NCI-H1092 treated with DMSO at 0.1 percent for 48 hours (cell line): ENCODE data around the gene YOD1.

Source experiments
- DNase-seq: peaks from one replicate; lab custom pipeline; 2025; lab: John Stamatoyannopoulos, UW

YOD1 gene

DNA sequence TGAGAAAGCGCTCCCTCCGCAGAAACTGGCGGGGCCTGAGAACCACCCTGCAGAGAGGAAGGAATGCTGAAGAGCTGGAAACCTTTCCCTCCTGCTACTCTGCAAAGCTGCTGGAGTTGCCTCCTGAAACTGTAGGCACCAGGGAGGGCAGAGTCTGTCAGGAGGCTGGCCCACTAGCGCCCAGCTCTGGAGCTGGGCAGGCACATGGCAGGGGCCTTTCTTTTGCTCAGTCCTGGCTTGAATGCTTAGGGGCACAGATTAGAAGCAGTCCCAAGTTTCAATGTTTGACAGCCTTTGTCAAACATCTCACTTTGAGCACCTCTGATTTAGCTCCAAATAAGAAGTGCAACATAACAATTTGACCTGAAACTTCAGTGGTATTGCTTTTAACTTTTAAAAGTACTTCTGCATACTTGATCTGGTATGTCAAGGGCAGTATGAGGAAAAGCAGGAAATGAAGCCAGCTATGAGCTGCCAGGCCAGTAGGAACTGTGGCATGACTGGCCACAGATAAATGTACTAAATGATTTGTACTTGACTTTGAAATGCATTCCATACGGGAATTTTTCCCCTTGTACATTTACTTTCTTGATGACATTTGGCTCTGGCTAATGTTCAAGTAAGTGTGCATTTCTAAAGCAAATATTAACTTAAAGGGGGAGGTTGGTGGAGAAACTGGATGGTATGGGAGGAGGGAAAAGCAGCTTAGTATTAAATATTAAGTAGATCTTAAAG, 25.7 kb downstream of the YOD1 start:
- DNase-seq = no peak

DNA sequence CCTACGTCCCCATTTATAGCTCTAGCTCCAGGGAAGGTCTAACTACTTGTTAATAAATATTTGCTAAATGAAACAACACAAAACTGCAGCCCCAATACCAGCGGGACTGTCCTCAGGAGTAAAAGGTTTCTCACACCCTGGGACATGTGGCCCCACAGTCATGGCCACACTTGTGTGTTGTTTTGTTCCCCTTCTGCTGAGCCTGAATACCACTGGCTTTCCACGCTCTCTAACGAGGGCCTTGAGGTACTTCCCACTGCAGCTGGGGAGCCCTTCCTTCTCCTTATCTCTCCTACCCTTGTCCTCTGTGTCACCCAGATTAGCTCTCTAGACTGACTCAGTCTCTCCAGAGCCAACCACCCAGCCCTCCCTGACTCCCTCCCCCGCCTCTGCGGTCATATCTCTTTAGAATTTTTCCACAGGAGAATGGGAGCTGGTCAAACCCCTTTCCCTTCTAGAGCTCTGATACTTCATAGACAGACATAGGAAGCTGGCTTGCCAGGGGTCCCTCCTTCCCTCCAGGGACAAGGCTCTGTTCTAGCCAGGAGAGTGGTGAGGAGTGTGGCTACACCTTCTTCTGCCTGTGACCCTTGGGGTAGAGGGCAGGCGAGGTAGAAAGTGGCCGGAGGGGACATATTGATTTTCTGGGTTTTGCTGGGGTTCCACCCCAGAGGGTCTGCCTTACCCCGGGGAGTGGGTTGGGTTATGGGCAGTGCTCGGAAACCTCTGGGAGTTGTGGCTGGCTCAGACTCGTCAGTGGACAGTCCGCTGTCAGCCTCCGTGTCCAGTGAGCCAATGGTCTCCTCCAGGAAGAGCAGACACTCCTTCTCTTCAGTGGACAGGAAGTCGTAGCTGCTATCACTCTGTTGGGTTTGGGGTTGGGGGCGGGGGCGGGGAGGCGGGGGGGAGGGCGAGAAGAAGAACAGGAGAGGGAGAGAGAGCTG, 26.5 kb downstream of the YOD1 start:
- no peak for DNase-seq

GRCh38 chr1:207022996-207023679, 27.9 kb downstream of the YOD1 start:
- no peak for DNase-seq

GRCh38 chr1:207021876-207022596, 29.0 kb downstream of the YOD1 start:
- no peak for DNase-seq

GRCh38 chr1:207021139-207021861, 29.7 kb downstream of the YOD1 start:
- DNase-seq = no peak

- no peak for DNase-seq
Measured at GRCh38 chr1:207020709-207021107, 30.3 kb downstream of the YOD1 start.

DNA sequence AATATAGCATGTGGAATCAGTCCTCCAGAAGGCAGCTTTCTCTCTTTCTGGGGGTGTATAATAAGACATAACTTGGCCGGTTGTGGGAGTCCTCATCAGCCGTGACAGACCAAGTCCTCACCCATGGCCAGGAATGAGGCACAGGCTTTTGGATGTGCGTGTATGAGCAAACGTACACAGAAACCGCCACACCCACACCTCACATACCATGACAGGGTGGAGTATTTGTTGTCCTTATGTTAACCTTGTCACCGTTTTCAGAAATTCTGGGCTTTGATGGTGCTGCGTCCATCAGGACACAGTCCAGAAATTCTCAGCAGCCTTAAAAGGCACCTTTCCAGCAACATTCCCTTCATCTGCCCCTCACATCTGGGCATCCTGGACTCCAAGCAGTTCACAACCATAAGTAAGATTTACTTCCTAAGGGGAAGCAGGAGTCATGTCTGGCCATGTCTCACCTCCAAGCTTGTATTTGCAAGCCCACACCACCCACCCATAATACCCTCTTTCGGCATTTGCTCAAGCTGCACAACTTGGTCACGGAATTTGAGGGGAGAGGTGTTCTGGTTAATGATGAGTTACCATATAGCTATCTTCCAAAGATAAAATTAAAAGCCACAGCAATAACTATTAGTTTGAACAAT, 30.8 kb downstream of the YOD1 start:
- DNase-seq = no peak

DNA sequence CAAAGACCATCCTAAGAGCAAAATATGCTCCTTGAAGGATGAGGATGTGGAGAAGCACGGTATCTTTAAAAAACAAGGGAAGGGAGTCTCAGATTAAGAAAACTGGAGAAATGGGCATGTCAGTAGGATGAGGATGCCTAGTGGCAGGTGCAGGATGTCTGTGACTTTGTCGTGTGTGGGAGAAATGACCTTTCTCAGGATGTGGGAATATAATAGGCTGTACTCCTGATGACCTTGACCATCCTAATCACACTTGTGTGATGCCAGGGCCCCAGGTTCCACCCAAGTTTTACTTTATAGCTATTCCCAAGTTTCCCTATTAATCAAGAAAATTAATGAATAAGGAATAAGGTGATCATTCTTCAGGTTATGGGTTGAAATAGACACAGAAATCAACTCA, 31.3 kb downstream of the YOD1 start:
- no peak for DNase-seq

- no peak for DNase-seq
Measured at GRCh38 chr1:207019161-207019560, 31.8 kb downstream of the YOD1 start.

DNA sequence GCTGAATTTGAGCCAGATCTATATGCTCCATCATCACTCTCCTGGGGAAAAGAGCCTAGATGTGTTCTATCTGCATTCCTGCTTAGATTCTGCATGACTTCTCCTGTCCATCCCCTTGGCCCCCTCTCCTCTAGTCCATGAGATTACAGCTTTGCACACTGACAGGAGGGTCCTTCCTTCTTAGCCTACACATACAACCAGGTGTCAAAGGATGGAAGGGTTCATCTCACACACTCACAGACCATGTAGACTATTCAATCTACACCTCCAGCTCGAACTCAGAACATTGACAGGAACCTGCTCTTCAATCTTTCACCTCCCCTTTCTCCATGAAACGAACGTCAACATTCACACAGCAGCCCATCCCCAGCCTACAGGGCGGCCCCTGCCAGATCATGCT, 32.3 kb downstream of the YOD1 start:
- no peak for DNase-seq

DNA sequence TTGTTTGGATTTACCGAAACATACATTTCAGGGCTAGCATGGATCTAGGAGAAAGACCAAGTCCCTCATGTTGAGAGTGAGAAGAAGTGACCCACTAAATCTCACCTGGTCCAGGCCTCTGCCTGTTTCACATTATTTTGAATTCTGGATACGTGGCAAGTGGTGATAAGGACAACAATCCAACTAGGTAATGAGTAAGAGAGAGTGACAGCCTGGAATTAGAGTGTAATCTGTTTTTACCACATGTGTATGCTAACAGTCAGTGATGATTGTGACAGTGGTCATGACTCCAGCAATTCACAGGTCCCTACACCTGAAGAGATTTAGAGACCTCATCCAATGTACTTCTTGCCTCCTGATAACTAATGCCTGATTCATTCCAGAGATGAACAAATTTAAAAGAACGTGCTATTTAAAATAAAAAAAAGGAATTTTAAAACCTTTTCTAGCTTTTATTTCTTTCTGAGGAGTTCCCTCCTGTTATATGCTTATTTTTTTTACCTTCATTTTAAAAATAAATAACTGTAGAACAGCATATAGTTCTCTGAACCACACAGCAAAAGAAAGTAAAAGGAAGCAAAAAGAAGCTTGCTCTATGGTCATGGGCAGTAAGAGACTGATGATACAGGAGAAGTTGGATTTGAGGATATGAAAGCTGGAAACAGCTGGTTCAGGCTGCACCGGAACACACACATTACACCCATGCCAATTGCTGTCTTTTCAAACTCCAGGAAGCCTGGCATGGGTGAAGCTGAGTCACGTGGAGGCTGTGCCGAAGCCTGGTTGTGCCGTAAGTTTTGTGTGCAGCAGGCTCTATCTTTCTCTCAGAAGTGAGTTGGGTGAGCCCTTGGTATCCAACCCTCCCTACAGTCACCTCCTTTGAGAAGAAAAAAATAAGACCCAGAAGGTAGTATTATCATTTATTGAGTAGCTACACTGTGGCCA, 33.1 kb downstream of the YOD1 start:
- DNase-seq = no peak

- no peak for DNase-seq
Measured at GRCh38 chr1:207015791-207016190, 35.2 kb downstream of the YOD1 start.

DNA sequence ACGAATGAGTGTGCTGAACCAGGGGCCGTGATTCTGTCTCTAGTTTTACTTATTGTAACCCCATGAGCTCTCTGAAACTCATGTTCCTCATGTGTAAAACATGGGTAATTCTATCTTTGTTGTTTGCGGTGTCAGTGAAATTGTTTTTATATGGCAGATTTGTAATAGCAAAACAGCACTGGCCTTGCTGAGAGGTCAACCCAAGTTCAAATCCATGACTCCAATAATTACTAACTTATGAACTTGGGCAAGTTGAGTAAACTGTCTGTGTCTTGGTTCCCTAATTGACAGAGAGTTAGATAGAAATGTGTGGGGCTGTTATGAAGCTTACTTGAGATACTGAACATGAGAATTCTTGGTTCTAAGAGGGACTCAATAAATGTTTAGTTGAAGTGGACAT, 36.3 kb downstream of the YOD1 start:
- DNase-seq = no peak

GRCh38 chr1:207013321-207014085, 37.5 kb downstream of the YOD1 start:
- DNase-seq = no peak

- DNase-seq = no peak
Measured at GRCh38 chr1:207010726-207011125, 40.3 kb downstream of the YOD1 start.

DNA sequence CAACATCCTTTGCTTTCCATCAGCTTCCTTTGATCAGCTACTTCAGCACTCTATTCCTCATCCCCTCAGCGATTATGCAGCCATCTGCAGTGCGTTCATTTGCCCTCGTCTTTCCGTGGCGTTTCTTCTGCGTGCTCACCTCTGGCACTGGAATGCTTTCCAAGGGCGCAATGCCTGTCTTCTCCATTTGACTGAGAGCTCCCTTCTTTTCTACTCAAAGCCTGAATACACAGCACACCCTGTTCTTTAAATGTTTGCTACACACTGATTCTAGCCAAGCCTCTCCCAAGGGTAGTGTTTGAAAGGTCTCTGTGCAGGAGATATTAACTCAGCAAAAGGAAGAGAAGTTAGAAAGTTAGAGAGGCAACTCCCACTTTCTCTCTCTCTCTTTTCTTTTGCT, 41.1 kb downstream of the YOD1 start:
- no peak for DNase-seq

DNA sequence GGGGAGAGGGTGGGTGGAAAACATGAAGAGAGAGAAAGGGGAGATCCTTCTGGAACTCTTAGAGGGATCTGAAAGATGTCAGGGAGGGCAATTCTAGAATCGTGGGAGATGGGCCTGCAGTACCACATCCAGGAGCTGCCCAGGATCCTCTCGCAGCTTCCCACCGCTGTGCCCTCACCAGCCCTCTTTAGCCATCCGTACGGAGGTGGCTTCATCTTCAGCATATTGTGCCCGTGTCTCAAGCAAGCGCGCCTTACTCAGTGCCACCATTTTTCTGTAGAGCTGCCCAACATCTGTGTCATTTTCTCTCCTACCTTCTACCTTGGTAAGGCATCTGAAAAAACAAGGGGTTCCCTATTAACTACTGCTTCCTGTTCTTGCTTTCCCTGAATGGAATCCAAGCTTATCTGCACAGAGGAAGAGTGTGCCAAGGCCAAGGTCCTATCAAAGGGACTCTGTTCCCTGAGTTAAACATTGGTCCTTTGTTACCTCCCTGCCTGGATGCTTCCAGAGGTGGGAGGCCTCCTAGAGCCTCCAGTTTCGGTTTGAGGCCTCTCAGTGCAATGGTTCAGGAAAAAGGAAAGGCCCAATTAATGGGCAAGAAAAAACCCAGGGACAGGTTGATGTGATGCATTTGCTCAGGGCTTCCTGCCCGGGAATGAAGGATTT, 41.7 kb downstream of the YOD1 start:
- DNase-seq = no peak

DNA sequence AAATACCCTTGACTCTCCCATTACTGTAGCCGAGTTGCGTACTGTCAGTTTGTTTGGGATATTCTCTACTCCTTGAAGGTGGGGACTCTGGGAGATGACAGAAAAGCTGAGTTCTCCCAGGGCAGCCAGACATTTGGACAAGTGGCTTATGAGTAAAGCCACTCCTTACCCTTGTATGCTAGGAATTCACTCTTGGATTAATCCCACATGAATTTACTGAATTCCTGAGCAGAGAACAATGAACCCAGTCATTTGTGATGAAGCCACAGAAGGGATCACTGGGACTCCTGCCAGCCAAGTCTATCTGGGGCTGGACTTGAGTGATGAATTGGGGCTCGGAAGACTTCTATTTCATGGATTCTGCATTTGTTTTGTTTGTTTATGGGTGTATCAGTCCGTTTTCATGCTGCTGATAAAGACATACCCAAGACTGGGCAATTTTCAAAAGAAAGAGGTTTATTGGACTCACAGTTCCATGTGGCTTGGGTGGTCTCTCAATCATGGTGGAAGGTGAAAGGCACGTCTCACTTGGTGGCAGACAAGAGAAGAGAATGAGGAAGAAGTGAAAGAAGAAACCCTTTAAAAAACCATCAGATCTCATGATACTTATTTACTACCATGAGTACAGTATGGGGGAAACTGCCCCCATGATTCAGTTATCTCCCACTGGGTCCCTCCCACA, 43.5 kb downstream of the YOD1 start:
- DNase-seq = no peak
